H9 (cell line): Measurements from ENCODE around the gene RAB11A. TPM values are rescaled to one million over a fixed set of nuclear protein-coding genes. Genes with fewer than 3 reads are reported as not detected.

Source experiments
- DNase-seq: peaks from one replicate; pipeline ENCODE4 v3.0.0-alpha.2; 2017
- H2AFZ ChIP-seq: one replicate; pipeline ENCODE4 v1.6.1; 2013; ENCODE audit warnings: mild to moderate bottlenecking, low read length, control low read depth, moderate library complexity
- H2AK5ac ChIP-seq: 2 replicates; pipeline ENCODE4 v1.6.1; 2013; ENCODE audit warnings: low read length, control low read depth, mixed read lengths; ENCODE audit not compliant: insufficient read length
- H2BK120ac ChIP-seq: one replicate; pipeline ENCODE4 v1.6.1; 2013; ENCODE audit warnings: low read depth, mild to moderate bottlenecking, low read length, control low read depth, inconsistent platforms; ENCODE audit not compliant: poor library complexity, severe bottlenecking
- H2BK12ac ChIP-seq: 2 replicates; pipeline ENCODE4 v1.6.1; 2013; ENCODE audit warnings: low read length, control low read depth, mixed read lengths, low read depth; ENCODE audit not compliant: insufficient read length
- H2BK15ac ChIP-seq: 2 replicates; pipeline ENCODE4 v1.6.1; 2013; ENCODE audit warnings: low read depth, low read length, control low read depth
- H2BK20ac ChIP-seq: one replicate; pipeline ENCODE4 v1.6.1; 2013; ENCODE audit warnings: low read depth, mild to moderate bottlenecking, low read length, control low read depth, inconsistent platforms; ENCODE audit not compliant: poor library complexity, severe bottlenecking
- H2BK5ac ChIP-seq: 2 replicates; pipeline ENCODE4 v1.6.1; 2013; ENCODE audit warnings: low read length, control low read depth, mixed read lengths; ENCODE audit not compliant: insufficient read length
- H3K14ac ChIP-seq: 2 replicates; pipeline ENCODE4 v1.6.1; 2013; ENCODE audit warnings: low read length, control low read depth; ENCODE audit not compliant: insufficient read depth
- H3K18ac ChIP-seq: 2 replicates; pipeline ENCODE4 v1.6.1; 2013; ENCODE audit warnings: low read depth, mild to moderate bottlenecking, mixed read lengths, low read length, control low read depth; ENCODE audit not compliant: insufficient read length
- H3K23ac ChIP-seq: 2 replicates; pipeline ENCODE4 v1.6.1; 2013; ENCODE audit warnings: low read length, control low read depth, mixed read lengths, low read depth; ENCODE audit not compliant: insufficient read length
- H3K23me2 ChIP-seq: 2 replicates; pipeline ENCODE4 v1.6.1; 2013; ENCODE audit warnings: low read depth, mild to moderate bottlenecking, mixed read lengths, low read length, control low read depth; ENCODE audit not compliant: insufficient read length, poor library complexity, severe bottlenecking
- H3K27ac ChIP-seq: 2 replicates; pipeline ENCODE4 v1.5.1; 2013; ENCODE audit warnings: low read length, control low read depth, mixed read lengths, low read depth; ENCODE audit not compliant: insufficient read length
- H3K27me3 ChIP-seq: 2 replicates; pipeline ENCODE4 v1.6.1; 2013; ENCODE audit warnings: low read length, control low read depth, inconsistent platforms; ENCODE audit not compliant: insufficient read depth
- H3K4ac ChIP-seq: 2 replicates; pipeline ENCODE4 v1.6.1; 2013; ENCODE audit warnings: low read depth, mild to moderate bottlenecking, control low read depth, inconsistent platforms, low read length, moderate library complexity
- H3K4me1 ChIP-seq: 2 replicates; pipeline ENCODE4 v1.6.1; 2013; ENCODE audit warnings: low read length, control low read depth, inconsistent platforms; ENCODE audit not compliant: insufficient read depth
- H3K4me2 ChIP-seq: 2 replicates; pipeline ENCODE4 v1.6.1; 2013; ENCODE audit warnings: low read length, control low read depth, mixed read lengths; ENCODE audit not compliant: insufficient read length, insufficient read depth
- H3K56ac ChIP-seq: 2 replicates; pipeline ENCODE4 v1.6.1; 2013; ENCODE audit warnings: low read depth, mild to moderate bottlenecking, mixed read lengths, low read length, control low read depth; ENCODE audit not compliant: insufficient read length
- H3K79me1 ChIP-seq: 2 replicates; pipeline ENCODE4 v1.6.1; 2013; ENCODE audit warnings: low read depth, mild to moderate bottlenecking, moderate library complexity, low read length, control low read depth, inconsistent platforms; ENCODE audit not compliant: insufficient read depth, poor library complexity, severe bottlenecking
- H3K79me2 ChIP-seq: 2 replicates; pipeline ENCODE4 v1.6.1; 2013; ENCODE audit warnings: low read length, control low read depth, inconsistent platforms; ENCODE audit not compliant: insufficient read depth
- H3K9ac ChIP-seq: 2 replicates; pipeline ENCODE4 v1.6.1; 2013; ENCODE audit warnings: low read length, control low read depth, mixed read lengths; ENCODE audit not compliant: insufficient read length; ENCODE audit errors: extremely low read depth
- H3K9me3 ChIP-seq: one replicate; pipeline ENCODE4 v1.6.1; 2013; ENCODE audit warnings: low read depth, low read length, inconsistent platforms; ENCODE audit not compliant: control insufficient read depth
- H3T11ph ChIP-seq: one replicate; pipeline ENCODE4 v1.6.1; 2013; ENCODE audit warnings: mild to moderate bottlenecking, low read length, control low read depth, inconsistent platforms
- H4K20me1 ChIP-seq: one replicate; pipeline ENCODE4 v1.6.1; 2013; ENCODE audit not compliant: control insufficient read depth, insufficient read length, insufficient read depth
- H4K5ac ChIP-seq: 2 replicates; pipeline ENCODE4 v1.6.1; 2013; ENCODE audit warnings: low read depth, mild to moderate bottlenecking, mixed read lengths, low read length, control low read depth; ENCODE audit not compliant: insufficient read length
- H4K8ac ChIP-seq: replicated peaks from 2 replicates; pipeline ENCODE4 v1.6.1; 2013; ENCODE audit warnings: low read length, control low read depth, mixed read lengths, low read depth; ENCODE audit not compliant: insufficient read length
- H4K91ac ChIP-seq: 2 replicates; pipeline ENCODE4 v1.6.1; 2013; ENCODE audit warnings: low read depth, mild to moderate bottlenecking, moderate library complexity, mixed read lengths, low read length, control low read depth; ENCODE audit not compliant: insufficient read length
- H3K27ac Mint-ChIP-seq, 3 experiments: 2 replicates in 2 of 3; 3 replicates in 1 of 3; pipeline ENCODE4 v1.8.0; 2020 to 2021; ENCODE audit warnings: mixed read lengths in 3 of 3, mild to moderate bottlenecking in 1 of 3, moderate library complexity in 1 of 3
- H3K27me3 Mint-ChIP-seq: 2 replicates; pipeline ENCODE4 v1.8.0; 2021; ENCODE audit warnings: low read depth, mild to moderate bottlenecking, moderate library complexity, mixed read lengths
- H3K36me3 Mint-ChIP-seq, 3 experiments: 2 replicates in 2 of 3; 3 replicates in 1 of 3; pipeline ENCODE4 v1.8.0; 2020 to 2021; ENCODE audit warnings: low read depth in 3 of 3, mixed read lengths in 3 of 3; ENCODE audit not compliant: insufficient read depth in 1 of 3
- H3K4me1 Mint-ChIP-seq, 2 experiments: 2 replicates each; pipeline ENCODE4 v1.8.0; 2020; ENCODE audit warnings: mixed read lengths in 2 of 2
- H3K4me3 Mint-ChIP-seq, 2 experiments: 2 replicates in 1 of 2; 3 replicates in 1 of 2; pipeline ENCODE4 v1.8.0; 2020 to 2021; ENCODE audit warnings: mild to moderate bottlenecking in 2 of 2, mixed read lengths in 2 of 2, moderate library complexity in 1 of 2
- H3K9me3 Mint-ChIP-seq, 2 experiments: 2 replicates in 1 of 2; 3 replicates in 1 of 2; pipeline ENCODE4 v1.8.0; 2020; ENCODE audit warnings: mild to moderate bottlenecking in 2 of 2, mixed read lengths in 2 of 2, moderate library complexity in 1 of 2
- WGBS: extraction: QIAGEN DNeasy Blood & Tissue Kit; methylation state at CpG from one replicate; pipeline ENCODE4 v1.1.7; 2013; ENCODE audit warnings: missing lambda C conversion rate, low lambda C conversion rate, mixed read lengths; ENCODE audit not compliant: insufficient read length; ENCODE audit errors: extremely low coverage; 5-methylcytosine and 5-hydroxymethylcytosine counted together
- total RNA-seq: library from RNA; stranded (reverse); gene quantifications from 2 replicates; pipeline ENCODE4 v1.2.1, GENCODE V29; 2021
- TF ChIP-seq, protein P1 (sequence below): fragments of 200-600 bp; sonication (generic); conservative IDR thresholded peaks from 3 replicates; pipeline ENCODE4 v1.8.0; 2021; ENCODE audit warnings: antibody characterized with exemption, mild to moderate bottlenecking

RAB11A gene
- total RNA-seq, 1 experiment from 2014 or later = 217 TPM

DNA sequence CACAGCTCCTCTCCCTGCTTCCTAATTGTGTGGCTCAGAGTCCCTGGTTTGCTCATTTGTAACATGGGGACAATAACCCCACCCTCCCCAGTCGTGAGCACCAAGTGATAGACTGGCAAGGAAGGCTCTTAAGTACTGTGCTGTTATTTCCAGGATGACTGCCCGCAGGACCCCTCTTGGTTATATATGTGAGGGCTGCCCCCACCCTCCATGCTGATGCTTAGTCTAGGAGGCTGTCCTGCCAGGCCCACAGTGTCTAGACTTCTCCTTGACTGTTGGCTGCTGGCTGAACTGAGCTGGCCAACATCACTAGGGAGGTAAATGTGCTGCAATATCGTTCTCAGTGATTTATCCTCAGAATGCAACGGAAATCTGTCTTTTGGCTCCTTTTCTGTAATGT, 45.1 kb downstream of the RAB11A start:
- H3K4me2 ChIP-seq = no peak overlapping the region
- H3K18ac ChIP-seq = no peak overlapping the region
- H2BK20ac ChIP-seq = no peak overlapping the region
- H3K23ac ChIP-seq = no peak overlapping the region
- no peak overlapping the region for H4K8ac ChIP-seq
- no peak overlapping the region for H2BK120ac ChIP-seq
- no peak overlapping the region for H4K91ac ChIP-seq
- no peak overlapping the region for H3K27ac ChIP-seq
- TF ChIP-seq, protein P1, sequence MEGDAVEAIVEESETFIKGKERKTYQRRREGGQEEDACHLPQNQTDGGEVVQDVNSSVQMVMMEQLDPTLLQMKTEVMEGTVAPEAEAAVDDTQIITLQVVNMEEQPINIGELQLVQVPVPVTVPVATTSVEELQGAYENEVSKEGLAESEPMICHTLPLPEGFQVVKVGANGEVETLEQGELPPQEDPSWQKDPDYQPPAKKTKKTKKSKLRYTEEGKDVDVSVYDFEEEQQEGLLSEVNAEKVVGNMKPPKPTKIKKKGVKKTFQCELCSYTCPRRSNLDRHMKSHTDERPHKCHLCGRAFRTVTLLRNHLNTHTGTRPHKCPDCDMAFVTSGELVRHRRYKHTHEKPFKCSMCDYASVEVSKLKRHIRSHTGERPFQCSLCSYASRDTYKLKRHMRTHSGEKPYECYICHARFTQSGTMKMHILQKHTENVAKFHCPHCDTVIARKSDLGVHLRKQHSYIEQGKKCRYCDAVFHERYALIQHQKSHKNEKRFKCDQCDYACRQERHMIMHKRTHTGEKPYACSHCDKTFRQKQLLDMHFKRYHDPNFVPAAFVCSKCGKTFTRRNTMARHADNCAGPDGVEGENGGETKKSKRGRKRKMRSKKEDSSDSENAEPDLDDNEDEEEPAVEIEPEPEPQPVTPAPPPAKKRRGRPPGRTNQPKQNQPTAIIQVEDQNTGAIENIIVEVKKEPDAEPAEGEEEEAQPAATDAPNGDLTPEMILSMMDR = no peak
- H3T11ph ChIP-seq = no peak overlapping the region
- no peak overlapping the region for H3K4ac ChIP-seq
- H4K20me1 ChIP-seq = no peaks in the 10 kb centered on the region
- no peak overlapping the region for H2BK12ac ChIP-seq
- no peak overlapping the region for H2AK5ac ChIP-seq
- no peak for DNase-seq
- H2BK15ac ChIP-seq = no peak overlapping the region
- H3K36me3 Mint-ChIP-seq = peaks cover 0 to 5% (median 3%) of the 10 kb centered on the region in 3 experiments; a peak in 3 of 7 replicates
- no peak overlapping the region for H3K56ac ChIP-seq
- WGBS = no CpG with 5 or more reads among the region's 4 CpGs
- peaks cover 24 to 27% of the 10 kb centered on the region in 2 experiments for H3K4me1 Mint-ChIP-seq
- H3K9me3 ChIP-seq = no peaks in the 10 kb centered on the region
- H3K27me3 ChIP-seq = no peaks in the 10 kb centered on the region
- H2AFZ ChIP-seq = no peak overlapping the region
- no peaks in the 10 kb centered on the region for H3K4me1 ChIP-seq
- H3K9ac ChIP-seq = no peak overlapping the region
- H3K23me2 ChIP-seq = no peaks in the 10 kb centered on the region
- no peak overlapping the region for H3K4me3 Mint-ChIP-seq
- no peak overlapping the region for H4K5ac ChIP-seq
- no peaks in the 10 kb centered on the region for H3K79me1 ChIP-seq
- no peaks in the 10 kb centered on the region for H3K79me2 ChIP-seq
- H3K27ac Mint-ChIP-seq = no peak overlapping the region; a peak in 1 of 7 replicates
- H2BK5ac ChIP-seq = no peak overlapping the region
- H3K14ac ChIP-seq = no peak overlapping the region
- H3K27me3 Mint-ChIP-seq = no peaks in the 10 kb centered on the region
- no peaks in the 10 kb centered on the region for H3K9me3 Mint-ChIP-seq
